UCSD-AML1 (cell line): Measurements from ENCODE around the gene RACGAP1.
A peak's percentile ranks its signal among the peaks of the same experiment; 100 is the strongest.
"Not testable (repeated sequence)": the region's sequence is repeated elsewhere in the genome, so short reads cannot be mapped to it uniquely, and the experiment has no call there.

Experiments
- DNase-seq: peaks from one replicate; lab custom pipeline; 2025; ENCODE audit not compliant: unreplicated experiment; lab: John Stamatoyannopoulos, UW

Gene RACGAP1

DNA sequence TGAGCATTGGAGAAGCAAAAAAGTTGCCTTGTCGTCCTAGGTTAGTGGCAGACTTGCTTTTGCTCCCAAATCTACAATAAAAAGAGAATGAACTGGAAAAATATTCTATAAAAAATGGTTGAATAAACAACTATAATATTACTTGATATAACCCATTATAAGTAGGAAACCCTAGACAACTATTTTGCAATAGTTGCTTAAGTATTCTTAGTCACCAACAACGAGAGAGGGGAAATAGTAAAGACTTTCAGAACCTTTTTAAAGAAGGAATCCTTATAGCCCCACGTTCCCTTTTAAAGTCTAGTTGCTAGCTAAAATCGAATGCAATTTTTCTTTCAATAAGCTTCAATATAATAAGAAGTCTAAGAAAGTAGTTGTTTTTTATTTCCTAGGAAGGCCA, 35.0 kb downstream of the RACGAP1 start:
- no peak for DNase-seq

DNA sequence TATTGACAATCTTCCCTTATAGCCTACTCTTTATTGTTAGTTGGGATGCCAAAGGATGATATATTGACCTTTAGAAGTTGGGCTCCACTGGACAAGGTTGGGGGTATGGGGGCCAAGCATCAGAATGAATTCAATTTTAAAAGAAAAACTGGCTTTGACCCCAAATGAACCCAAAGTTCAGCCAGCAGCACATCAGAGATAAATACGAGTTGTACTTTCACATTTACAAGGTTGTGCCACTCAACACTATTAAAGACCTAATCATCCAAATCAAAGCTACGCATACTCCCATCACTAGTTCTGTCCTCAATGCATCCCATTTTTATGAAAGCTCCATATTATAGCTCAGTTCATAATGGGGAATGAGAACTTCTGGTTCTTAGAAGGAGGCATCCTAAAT, 35.9 kb downstream of the RACGAP1 start:
- DNase-seq = not testable (repeated sequence)

DNA sequence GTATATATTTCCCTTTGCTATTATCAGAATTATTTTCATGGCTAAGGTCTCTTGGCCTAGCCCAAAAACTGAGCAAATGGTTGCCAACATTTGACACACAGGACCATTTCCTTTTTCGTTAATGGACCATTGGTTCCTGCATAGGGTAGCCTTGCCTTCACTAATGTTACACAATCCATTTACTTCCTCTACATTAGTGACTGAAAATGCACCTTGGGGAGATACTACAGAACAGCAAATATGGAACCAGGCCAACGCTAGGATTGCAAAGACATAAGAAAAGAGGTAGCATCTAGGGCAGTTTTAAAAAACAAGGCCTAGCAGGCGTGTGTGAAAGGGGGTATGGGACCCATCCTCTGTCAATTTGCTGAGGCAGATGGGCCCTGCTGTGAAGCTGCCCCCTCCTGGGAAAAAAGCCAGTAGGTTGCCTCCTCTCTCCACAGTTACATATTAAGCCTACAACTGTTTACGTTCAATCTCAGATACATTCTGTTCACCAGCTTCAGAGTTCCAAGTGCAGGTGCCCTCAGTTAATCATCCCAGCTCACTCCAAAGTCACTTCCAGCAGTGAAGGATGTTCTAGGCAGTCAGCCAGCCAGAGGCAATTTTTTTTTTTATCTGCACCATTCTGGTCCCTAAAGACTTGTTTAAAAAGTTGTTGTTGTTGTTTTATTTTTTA, 37.5 kb downstream of the RACGAP1 start:
- no peak for DNase-seq

DNA sequence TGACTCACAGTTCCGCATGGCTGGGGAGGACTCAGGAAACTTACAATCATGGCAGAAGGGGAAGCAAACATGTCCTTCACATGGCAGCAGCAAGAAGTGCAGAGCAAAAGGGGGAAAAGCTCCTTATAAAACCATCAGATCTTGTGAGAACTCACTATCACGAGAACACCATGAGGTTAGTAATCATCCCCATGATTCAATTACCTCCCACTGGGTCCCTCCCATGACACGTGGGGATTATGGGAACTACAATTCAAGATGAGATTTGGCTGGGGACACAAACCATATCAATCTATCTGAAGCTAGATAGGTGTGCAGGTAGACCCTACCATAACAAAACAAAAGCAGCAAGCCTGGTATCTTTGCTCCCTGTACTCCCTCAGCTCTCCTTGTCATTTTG, 38.8 kb downstream of the RACGAP1 start:
- DNase-seq = not testable (repeated sequence)

DNA sequence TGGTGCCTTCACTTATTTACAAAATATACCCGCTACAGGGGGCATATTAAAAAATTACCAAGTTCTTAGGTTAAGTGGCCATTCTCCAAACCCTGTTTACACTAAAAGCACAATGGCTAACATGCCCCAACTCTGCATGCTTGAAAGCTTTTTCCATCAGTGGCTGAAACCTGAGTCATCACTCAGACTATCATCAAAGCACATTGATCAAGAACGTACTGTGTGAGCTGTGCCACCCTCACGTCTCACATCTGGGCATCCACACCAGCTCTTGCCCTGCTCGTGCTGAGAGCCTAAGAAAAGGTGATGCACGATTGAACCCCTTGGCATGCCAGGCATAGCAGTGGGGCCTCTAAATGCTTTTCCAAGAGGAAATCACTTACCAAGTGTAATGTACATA, 39.3 kb downstream of the RACGAP1 start:
- no peak for DNase-seq

DNA sequence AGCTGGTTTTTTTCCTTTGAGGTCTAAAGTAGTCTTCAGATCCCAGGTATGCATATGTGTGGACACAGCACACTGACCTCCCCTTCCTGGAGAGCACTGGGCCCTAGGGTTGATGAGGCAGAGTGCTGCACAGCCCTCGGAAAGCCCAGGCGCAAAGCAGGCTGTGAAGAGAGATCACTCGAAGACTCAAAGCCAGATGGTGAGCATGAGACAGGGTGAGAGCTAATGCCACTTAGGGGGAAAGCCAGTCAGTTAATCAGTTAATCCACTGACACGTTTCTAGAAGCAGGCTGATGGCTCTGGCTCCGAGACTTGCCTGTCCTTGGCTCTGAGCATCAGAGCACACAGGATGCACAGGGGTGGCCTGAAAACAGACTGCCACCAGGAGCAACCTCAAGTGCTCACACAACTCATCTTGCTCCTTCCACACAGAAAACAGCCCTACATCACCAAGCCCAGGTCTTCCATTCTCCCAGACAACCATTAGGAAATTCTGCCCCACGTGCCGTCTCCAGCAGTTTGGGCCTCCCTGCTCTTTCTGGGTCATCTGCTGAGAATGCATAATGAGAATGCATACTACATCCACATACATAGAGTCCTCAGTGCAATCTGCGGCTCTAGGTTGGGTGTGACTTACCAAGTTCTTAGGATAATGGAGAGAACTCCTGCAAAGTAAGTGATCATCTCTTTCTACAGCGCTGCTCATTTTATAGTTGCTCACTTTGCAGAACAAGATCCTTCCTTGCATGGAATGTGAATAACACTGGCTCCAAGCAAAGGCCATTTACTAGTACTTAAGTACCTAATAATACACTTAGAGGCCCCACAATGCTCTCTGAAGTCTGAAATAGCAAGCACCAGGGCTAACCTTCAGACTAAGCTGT, 40.6 kb downstream of the RACGAP1 start:
- DNase-seq = no peak

DNA sequence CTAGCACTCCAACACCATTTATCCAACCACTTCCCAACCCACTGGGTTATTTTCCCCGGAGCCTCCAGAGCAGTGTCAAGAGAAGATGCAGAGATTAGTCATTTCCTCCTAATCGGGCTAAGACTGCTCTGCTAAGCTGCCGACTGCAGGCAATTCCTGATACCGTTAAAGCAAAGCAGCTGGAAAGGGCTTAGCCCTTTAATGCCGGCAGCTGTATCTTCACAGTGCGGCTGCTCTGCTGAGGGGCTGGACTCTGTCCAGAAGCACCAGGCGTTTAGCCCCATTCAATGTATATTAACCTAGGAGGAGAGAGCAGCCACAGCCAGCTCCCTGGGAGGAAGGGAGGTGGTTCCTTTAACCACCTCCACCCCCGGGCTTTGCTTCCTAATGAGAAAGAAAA, 41.4 kb downstream of the RACGAP1 start:
- no peak for DNase-seq

DNA sequence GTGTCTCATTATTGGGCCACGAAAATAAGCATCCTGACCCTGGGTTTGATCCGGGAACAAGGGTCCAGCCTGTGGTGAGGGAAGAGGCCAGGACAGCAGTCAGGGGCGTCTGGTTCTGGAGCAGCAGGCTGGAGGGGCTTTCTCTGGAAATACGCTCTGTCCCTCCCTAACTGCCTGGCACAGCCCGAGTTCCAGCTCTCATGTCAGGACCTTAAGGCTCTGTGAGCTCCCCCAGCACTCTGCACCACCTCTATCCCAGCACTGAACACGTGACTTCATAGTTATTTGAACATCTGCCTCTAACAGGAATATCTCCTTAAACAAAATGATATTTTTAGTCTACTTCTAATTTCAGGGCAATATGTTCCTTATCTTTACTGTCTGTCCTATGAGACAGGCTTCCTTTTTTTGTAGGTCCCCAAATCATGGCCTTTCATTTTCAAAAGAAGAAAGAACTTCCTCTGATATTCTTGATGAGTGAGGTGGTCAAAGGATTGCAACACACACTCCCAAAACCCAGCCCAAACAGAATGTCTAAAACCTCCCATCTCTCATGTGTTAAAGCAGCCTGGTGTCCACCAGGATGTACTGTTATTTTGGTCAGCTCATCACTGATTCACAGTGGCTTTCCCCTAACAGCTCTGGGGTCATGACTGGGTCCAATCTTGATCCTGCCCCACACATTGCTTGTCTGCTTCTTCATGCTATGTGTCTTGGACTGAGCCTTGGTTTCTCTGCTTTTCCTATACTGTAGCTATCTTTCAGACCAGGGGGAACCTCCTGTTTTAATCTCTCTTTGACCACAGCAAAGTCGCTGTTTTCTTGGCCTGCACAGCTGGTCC, 42.8 kb downstream of the RACGAP1 start:
- no peak for DNase-seq

DNA sequence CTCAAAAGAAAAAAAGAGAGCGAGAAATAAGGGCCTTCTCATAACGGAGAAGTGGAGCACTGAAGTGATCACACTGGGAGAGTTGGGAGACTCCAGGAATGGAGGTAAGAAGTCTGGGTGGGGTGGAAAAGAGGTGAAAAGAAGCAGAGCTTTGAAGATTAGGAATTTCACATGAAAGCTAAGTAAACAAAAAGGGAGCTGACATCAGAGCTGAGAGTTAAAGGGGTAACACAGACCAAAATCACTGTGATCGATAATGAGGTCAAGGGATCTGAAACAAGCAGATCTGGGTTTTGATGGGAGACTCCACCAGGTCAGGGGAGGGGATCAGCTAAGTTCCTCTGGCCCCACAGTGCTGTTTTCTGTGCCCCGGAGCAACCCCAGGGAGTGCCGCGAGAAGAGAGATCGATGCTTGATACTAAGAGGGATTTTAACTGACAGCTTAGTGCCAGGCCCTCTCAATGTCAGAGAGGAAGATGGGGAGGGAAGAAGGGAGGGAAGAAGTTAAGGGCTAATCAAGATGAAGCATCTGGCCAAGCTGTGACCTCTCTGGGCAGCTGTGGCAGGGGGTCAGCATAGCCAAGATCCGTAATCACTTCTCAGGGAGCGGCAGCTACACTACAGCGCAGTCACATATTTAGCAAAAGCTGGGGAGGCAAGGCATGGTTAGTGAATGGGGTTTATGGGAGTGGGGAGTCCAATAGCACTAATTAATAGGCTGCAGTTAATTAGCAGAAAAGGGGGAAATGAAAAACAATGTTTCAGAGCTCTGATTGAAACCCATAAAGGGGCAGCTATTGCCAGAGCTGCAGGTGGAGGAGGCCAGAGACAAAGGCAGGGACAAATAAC, 44.6 kb downstream of the RACGAP1 start:
- DNase-seq = no peak

DNA sequence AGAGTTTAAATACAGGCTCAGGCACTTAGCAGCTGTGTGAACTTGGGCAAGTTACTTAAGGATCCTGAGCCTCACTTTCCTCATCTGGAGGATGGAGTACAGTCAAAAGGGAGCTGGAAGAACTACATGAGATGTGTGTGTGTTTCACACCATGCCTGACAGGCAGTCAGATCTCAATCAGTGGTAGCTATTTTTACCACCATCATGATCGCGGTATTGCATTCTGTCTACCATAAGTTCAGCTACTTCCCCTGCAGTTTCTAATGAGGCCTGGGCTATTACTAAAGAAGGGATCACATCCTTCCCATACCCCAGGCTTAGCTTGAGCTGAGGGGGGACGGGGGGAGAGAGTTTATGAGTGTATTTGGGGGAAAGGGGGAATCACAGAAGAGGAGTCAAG, 45.5 kb downstream of the RACGAP1 start:
- no peak for DNase-seq

DNA sequence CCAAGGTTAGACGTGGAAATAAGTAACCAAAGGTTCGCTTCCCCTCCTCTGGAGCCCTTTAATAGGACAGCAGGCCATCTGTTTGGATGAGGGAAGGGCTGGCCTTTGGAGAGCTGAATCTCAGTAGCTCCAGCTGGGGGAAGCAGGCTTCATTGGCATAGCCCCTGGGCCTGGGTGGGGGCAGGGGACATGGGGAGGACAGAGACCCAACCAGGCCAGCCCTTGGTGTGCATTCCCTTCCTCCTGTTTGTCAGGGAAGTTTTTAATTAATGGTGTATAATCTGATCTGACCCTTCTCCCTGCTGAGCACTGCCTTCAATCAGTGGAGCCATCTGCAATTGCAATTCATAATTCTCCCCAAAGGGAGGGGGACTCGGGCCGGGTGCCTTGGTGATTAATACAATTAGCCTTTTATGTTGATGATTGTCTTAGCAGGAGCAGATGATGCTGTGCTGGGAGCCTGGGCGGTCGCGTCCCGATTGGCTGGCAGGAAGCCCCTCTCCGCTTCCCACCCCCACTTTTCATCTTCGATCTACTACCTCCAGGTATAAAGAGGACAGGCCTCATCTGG, 46.2 kb downstream of the RACGAP1 start:
- no peak for DNase-seq

DNA sequence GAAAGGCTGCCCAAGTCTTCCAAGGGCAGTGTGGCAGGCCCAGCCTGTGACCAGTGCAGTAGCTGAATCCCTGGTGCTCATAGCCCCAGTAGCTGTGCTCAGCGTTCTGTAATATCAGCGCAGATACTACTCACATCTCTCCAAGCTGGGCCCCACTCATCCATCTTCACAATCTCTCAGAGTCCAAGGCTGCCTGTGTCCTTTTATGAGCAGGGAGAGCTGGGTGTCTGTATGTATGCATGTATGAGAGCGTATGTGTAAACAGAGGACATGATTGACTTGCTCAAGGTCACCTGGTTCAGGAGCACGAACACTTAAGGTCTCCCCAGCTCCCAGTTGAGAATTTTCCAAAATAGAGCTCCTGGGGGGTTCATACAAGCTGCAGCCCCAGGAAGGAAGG, 47.2 kb downstream of the RACGAP1 start:
- DNase-seq = no peak

DNA sequence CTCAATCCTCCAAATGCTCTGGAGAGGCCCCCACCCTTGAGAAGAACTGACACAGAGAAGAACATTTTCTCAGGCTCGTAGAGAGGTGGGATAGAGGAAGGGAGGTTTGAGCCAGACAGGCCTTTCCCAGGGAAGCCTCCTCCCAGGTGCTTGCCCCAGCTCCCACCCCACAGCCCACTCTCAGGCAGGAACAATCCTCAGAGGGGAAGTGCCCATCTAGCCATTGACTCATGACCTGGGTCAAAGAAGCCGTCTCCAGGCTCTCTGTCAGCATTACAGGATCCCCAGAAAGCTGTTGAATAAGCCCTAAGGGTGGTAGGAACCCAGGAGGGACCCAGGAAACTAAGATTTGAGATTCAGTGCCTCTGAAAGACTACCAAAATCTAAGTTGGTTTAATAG, 48.7 kb downstream of the RACGAP1 start:
- no peak for DNase-seq

DNA sequence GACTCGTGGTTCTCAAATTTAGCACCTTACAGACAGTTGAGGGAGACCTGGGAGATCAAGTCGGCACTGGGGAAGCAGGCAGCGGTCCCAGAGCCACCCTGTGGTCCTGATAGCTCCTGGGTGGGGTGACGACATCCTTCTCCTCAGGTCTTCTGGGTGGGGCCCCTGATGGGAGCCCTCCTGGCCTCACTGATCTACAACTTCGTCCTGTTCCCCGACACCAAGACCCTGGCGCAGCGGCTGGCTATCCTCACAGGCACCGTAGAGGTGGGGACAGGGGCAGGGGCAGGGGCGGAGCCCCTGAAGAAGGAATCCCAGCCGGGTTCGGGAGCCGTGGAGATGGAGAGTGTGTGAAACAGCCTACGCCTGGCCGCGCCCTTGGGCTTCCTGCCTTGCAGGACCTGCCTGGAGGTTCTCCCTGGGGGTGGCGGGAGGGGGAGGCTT, 50.0 kb downstream of the RACGAP1 start:
- no peak for DNase-seq

DNA sequence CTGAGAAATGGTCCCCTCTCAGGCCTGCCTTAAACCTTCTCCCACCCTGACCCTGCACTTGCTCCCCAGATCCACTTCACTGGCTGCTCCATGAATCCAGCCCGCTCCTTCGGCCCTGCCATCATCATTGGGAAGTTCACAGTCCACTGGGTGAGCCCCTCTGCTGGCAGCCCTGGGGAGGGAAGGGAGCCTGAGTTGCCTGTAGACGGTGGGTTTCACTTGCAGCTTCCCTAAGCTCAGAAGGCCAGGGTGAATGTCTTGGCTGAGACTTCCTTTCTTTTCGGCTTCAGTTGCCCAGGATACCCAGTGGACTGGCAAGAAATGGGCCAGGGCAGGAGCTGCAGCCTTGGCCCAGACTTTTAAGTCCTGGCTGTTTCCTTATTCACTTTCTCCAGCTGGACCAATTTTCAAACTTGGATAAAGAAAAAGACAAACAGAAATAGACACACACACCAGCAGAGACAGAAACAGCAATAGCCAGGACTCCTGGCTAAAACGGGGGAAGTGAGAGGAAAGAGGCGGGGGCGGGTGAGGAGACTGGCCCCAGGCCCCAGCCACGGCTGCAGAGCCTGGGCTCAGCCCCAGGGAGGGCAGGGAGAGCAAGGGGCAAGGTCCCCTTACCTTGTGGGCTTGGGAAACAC, 50.5 kb downstream of the RACGAP1 start:
- DNase-seq = no peak

DNA sequence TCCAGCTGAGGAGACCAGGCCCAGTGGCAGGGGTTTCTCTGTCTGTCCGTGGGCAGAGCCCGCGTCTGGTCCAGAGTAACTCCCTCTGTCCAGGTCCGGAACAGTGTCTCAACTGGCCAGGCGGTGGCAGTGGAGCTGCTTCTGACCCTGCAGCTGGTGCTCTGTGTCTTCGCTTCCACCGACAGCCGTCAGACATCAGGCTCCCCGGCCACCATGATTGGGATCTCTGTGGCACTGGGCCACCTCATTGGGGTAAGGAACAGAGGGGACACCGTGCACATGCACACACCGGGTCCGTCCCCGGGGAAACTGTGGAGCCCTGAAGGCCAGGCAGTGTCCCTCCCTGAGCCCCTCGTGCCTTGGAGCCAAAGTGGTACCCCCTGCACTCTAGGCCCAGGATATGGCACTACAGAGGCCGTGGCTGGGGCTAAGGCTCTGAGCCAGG, 51.0 kb downstream of the RACGAP1 start:
- peak; percentile 33 for DNase-seq

DNA sequence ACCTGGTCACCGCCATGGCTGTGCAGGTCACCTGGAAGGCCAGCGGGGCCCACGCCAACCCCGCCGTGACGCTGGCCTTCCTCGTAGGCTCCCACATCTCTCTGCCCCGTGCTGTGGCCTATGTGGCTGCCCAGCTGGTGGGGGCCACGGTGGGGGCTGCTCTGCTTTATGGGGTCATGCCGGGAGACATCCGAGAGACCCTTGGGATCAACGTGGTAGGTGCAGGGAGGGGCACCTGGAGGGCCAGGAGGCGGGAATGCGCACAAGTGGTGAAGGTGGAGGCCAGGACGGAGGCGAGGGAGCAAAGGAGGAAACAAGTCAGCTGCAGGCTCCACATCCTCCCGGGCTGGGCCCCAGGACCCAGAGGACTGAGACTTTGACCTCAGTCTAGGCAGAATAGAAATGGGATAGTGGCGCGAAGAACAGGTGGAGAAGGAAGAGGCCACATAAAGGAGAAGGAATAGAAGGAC, 51.9 kb downstream of the RACGAP1 start:
- no peak for DNase-seq

DNA sequence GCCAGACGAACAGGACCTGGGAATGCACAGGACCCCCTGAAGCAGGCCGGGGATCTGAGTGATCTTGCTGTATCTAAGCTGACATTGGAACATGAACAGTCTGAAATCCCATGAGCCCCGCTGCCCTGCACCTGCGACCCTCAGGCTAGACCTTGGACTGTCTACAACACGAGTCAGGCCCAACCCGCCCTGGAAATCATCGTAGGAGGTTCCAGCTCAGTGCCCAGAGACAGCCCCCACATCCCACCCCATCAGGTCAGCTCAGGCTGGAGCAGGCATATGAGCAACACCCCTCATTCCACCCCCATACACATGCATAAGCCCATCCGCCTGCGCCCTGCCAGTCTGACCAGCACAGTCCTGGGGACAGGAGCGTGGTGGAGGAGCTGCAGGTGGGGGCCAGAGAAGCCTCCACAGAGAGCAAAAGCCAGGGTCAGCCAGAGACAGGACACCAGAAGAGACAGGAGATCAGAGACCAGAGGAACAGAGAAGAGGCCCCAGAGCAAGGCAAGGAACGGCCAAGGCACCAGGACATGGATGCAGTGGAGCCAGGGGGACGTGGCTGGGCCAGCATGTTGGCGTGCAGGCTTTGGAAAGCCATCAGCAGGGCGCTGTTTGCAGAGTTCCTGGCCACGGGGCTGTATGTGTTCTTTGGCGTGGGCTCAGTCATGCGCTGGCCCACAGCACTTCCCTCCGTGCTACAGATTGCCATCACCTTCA, 52.5 kb downstream of the RACGAP1 start, which contains the start of gene AQP6:
Gene AQP6, plus strand, starts transcription at position 307 of the 720 bp plus-strand sequence. Its CDS starts 227 bp downstream, at position 534.
- no peak for DNase-seq

DNA sequence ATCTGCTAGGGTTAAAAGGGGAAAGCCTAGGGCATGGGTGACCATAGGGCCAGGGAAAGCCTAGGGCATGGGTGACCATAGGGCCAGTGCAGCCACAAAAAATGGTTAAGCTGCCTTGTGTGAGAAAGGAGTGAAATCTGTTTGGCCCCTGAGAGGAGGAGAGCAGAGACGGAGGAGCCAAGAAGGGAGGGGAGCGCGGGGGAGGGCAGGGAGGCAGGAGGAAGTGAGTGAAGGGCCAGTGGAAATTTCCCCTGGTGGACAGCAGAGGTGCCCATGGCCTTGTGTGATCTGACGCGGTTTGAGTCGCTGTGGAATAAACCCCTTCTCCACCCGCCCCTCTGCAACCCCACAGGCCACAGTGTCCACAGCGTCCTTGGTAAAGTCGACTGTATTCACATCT, 53.2 kb downstream of the RACGAP1 start:
- no peak for DNase-seq
